K562 (cell line): Measurements from ENCODE around the gene GYS1. TPM values are rescaled to one million over a fixed set of nuclear protein-coding genes. Genes with fewer than 3 reads are reported as not detected.
A peak's percentile ranks its signal among the peaks of the same experiment; 100 is the strongest.

Source experiments
- CHD1 ChIP-seq: fragments of 200-600 bp; sonication (generic); IDR thresholded peaks from one replicate; pipeline ENCODE4 v1.6.1; 2012; ENCODE audit warnings: mild to moderate bottlenecking, moderate library complexity, low read length, inconsistent platforms
- GTF2F1 ChIP-seq: IDR thresholded peaks from 2 replicates; pipeline ENCODE4 v1.6.1; 2011; ENCODE audit warnings: low read depth, low read length, improper control_type of control experiment
- HNRNPK ChIP-seq: fragments of 200-400 bp; formaldehyde crosslinking; IDR thresholded peaks from one replicate; pipeline ENCODE4 v1.6.1; 2018; ENCODE audit warnings: mild to moderate bottlenecking, low read depth, low read length; ENCODE audit not compliant: poor library complexity, severe bottlenecking
- ID3 ChIP-seq, 2 experiments: fragments of 250-450 bp in 1 of 2; fragments of 450-650 bp in 1 of 2; sonication (Bioruptor Pico) in 1 of 2; IDR thresholded peaks; 2 replicates each; pipeline versions ENCODE4 v1.6.1 to v1.8.0; 2016 to 2021; ENCODE audit warnings: mild to moderate bottlenecking in 2 of 2, moderate library complexity in 2 of 2, missing compliant biosample characterization in 1 of 2, missing genetic modification characterization in 1 of 2
- POLR2AphosphoS5 ChIP-seq: IDR thresholded peaks from 2 replicates; pipeline ENCODE4 v1.6.1; 2011; ENCODE audit warnings: mild to moderate bottlenecking, low read depth, low read length, moderate library complexity; ENCODE audit not compliant: control insufficient read depth, insufficient read depth
- POLR2B ChIP-seq: fragments of 450-650 bp; IDR thresholded peaks from 2 replicates; pipeline ENCODE4 v1.6.1; 2018; ENCODE audit warnings: low read depth; ENCODE audit not compliant: partially characterized antibody
- PPARD ChIP-seq: fragments of 250-450 bp; sonication (Bioruptor Pico); IDR thresholded peaks from 2 replicates; pipeline ENCODE4 v1.8.0; 2022; ENCODE audit warnings: inconsistent platforms, mild to moderate bottlenecking, moderate library complexity
- REST ChIP-seq, 2 experiments: fragments of 450-650 bp; formaldehyde crosslinking in 1 of 2; IDR thresholded peaks; 2 replicates each; pipeline versions ENCODE4 v1.4.0 to v1.6.1; 2014 to 2020; ENCODE audit warnings: mild to moderate bottlenecking in 2 of 2, borderline replicate concordance in 1 of 2, low read depth in 1 of 2
- ZNF133 ChIP-seq: fragments of 250-450 bp; sonication (Bioruptor Pico); IDR thresholded peaks from 2 replicates; pipeline ENCODE4 v1.4.0; 2020; ENCODE audit warnings: mild to moderate bottlenecking
- ZNF212 ChIP-seq: fragments of 450-650 bp; formaldehyde crosslinking; IDR thresholded peaks from 2 replicates; pipeline ENCODE4 v1.4.0; 2020; ENCODE audit warnings: mild to moderate bottlenecking
- ZNF79 ChIP-seq: fragments of 250-450 bp; sonication (Bioruptor Pico); IDR thresholded peaks from 2 replicates; pipeline ENCODE4 v1.4.0; 2020; ENCODE audit warnings: low read depth, mild to moderate bottlenecking, moderate library complexity
- polyA plus RNA-seq, 8 experiments: library from polyadenylated mRNA; depleted of rRNA in 4 of 8; stranded (reverse) in 5 of 8; unstranded in 3 of 8; fragments of >200 nt; fragmentation: Nextera tagmentation in 2 of 8; fragmentation: Illumina TruSeq in 1 of 8; extraction: Ambion mirVana in 2 of 8; extraction: Trizol in 1 of 8; gene quantifications; 2 replicates each; pipeline versions ENCODE4 v1.2.1 to v1.2.3, GENCODE V29; 2011 to 2014; ENCODE audit warnings: inconsistent platforms in 1 of 8, missing spikeins in 1 of 8
- total RNA-seq, 7 experiments: library from RNA; depleted of rRNA in 6 of 7; stranded (reverse); fragments of >200 nt in 6 of 7; fragmentation: Illumina TruSeq in 2 of 7; extraction: Trizol in 2 of 7; gene quantifications; 2 replicates each; pipeline versions ENCODE4 v1.2.1 to v1.2.3, GENCODE V29; 2011 to 2021; ENCODE audit warnings: low replicate concordance in 1 of 7
- TF ChIP-seq, protein P1 (sequence below): sonication (generic); formaldehyde crosslinking; IDR thresholded peaks from 2 replicates; pipeline ENCODE4 v1.8.1; 2023; ENCODE audit warnings: mild to moderate bottlenecking, missing genetic modification reagents
- TF ChIP-seq, protein P2 (sequence below): fragments of 250-450 bp; sonication (Bioruptor Pico); IDR thresholded peaks from 2 replicates; pipeline ENCODE4 v1.8.0; 2021; ENCODE audit warnings: moderate library complexity, mild to moderate bottlenecking, inconsistent platforms

The GYS1 gene
- total and polyA plus RNA-seq, 9 of the 15 experiments (the other 6 are each of a cell fraction or from before 2014, with no cell fraction given), result 1.9 to 31.1 (median 15.2) TPM

DNA sequence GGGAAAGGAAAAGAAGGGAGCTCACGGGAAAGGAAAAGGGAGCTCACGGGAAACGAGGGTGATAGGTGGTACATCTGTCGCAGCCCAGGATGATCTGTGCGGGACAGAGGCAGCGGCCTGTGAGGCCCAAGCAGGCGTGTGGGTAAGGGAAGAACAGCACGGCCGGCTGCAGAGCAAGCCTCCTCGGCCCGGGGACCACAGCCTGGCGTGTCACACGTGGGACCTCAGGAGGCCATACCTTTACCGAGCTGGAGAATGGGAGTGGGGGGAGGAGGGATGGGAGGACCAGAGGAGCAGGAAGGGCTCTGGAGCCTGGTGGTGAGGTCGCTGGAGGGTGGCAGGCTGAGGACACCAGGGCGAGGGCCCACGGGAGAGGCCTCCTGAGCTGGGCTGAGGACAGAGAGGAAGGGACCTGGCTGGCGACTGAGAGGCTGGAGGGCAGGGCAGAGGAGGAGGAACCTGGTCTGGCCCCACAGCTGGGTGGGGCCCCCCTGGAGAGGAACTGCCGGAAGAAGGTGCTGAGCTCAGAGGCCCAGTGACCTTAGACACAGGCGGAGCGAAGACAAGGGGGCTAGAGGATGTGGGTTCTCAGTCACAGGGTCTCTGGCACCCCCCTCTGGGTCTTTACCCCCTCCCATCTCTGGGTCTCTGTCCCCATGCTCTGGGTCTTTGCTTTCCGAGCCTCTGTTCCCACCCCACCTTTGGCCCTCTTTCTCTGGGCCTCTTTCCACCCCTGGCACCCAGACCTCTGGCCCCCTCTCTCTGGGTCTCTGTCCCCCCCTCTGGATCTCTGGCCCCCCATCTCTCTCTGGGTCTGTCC is 30.9 kb downstream of the GYS1 start (continued):
- TF ChIP-seq, protein P1, sequence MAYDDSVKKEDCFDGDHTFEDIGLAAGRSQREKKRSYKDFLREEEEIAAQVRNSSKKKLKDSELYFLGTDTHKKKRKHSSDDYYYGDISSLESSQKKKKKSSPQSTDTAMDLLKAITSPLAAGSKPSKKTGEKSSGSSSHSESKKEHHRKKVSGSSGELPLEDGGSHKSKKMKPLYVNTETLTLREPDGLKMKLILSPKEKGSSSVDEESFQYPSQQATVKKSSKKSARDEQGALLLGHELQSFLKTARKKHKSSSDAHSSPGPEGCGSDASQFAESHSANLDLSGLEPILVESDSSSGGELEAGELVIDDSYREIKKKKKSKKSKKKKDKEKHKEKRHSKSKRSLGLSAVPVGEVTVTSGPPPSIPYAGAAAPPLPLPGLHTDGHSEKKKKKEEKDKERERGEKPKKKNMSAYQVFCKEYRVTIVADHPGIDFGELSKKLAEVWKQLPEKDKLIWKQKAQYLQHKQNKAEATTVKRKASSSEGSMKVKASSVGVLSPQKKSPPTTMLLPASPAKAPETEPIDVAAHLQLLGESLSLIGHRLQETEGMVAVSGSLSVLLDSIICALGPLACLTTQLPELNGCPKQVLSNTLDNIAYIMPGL (CRISPR knock-in tag), result no peak; the same call in 1 of the 2 replicates
- TF ChIP-seq HNRNPK (no peak), ZNF79 (CRISPR knock-in tag) (no peak), ZNF133 (CRISPR knock-in tag) (no peak), ID3 (CRISPR knock-in tag; IDR thresholded peaks at IDR 0.05) (no peak), ID3 (tag; IDR thresholded peaks at IDR 0.05) (peak; percentile 56; the same call in 1 of the 2 replicates), ZNF212 (no peak), POLR2B (peak; percentile 88), REST (IDR thresholded peaks at IDR 0.05; ENCODE audit: borderline replicate concordance) (peak; percentile 8; the same call in 1 of the 2 replicates), REST (CRISPR knock-in tag; IDR thresholded peaks at IDR 0.05; ENCODE audit: low read depth) (no peak; the same call in none of the 2 replicates), POLR2AphosphoS5 (peak; percentile 81), GTF2F1 (peak; percentile 62; the same call in 1 of the 2 replicates), CHD1 (no peak), PPARD (no peak)
- TF ChIP-seq, protein P2, sequence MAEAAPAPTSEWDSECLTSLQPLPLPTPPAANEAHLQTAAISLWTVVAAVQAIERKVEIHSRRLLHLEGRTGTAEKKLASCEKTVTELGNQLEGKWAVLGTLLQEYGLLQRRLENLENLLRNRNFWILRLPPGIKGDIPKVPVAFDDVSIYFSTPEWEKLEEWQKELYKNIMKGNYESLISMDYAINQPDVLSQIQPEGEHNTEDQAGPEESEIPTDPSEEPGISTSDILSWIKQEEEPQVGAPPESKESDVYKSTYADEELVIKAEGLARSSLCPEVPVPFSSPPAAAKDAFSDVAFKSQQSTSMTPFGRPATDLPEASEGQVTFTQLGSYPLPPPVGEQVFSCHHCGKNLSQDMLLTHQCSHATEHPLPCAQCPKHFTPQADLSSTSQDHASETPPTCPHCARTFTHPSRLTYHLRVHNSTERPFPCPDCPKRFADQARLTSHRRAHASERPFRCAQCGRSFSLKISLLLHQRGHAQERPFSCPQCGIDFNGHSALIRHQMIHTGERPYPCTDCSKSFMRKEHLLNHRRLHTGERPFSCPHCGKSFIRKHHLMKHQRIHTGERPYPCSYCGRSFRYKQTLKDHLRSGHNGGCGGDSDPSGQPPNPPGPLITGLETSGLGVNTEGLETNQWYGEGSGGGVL, result no peak
